Mucosa of descending colon (tissue), 3 donors: Measurements from ENCODE around the gene HDAC8. TPM values are rescaled to one million over a fixed set of nuclear protein-coding genes. Genes with fewer than 3 reads are reported as not detected.
"Not testable (repeated sequence)": the region's sequence is repeated elsewhere in the genome, so short reads cannot be mapped to it uniquely, and the experiment has no call there.

Experiments
- ATAC-seq: fragments of 200-7000 bp; cut with Tn5 transposase; one replicate; pipeline ENCODE4 v1.9.1; 2020; ENCODE audit warnings: mild to moderate bottlenecking, moderate library complexity
- DNase-seq, 3 donors: peaks; one replicate each; pipeline ENCODE4 v3.0.0-alpha.2; 2020
- H3K36me3 ChIP-seq: fragments of 200-600 bp; one replicate; pipeline ENCODE4 v1.8.0; 2021; ENCODE audit warnings: low read depth, mild to moderate bottlenecking
- H3K4me1 ChIP-seq: fragments of 200-600 bp; one replicate; pipeline ENCODE4 v1.8.0; 2021; ENCODE audit warnings: low read depth, mild to moderate bottlenecking
- H3K4me3 ChIP-seq: fragments of 200-600 bp; one replicate; pipeline ENCODE4 v1.8.0; 2021; ENCODE audit warnings: mild to moderate bottlenecking
- H3K9me3 ChIP-seq: fragments of 200-600 bp; one replicate; pipeline ENCODE4 v1.8.0; 2021; ENCODE audit warnings: mild to moderate bottlenecking
- intact Hi-C, 2 donors: fragments of 100-400 bp; cut with DNase I in 1 of 2; cut with micrococcal nuclease in 1 of 2; formaldehyde crosslinking; loops; one replicate each; pipeline versions ENCODE4 v1.11.0 to v1.11.1; 2022; cut with DNase I, micrococcal nuclease
- total RNA-seq, 3 donors: library from RNA; stranded (reverse); fragmentation: NEBNext Ultra II Directional in 2 of 3; extraction: Animal tissue kit (Norgen Biotek cat#: 25700) in 2 of 3; gene quantifications; one replicate each; pipeline versions ENCODE4 v1.2.1 to v1.2.4, GENCODE V29; 2021 to 2023
- TF ChIP-seq, protein P1 (sequence below): fragments of 200-600 bp; IDR thresholded peaks from one replicate; pipeline ENCODE4 v1.8.0; 2022; ENCODE audit warnings: antibody characterized with exemption, mild to moderate bottlenecking
- donor health status: DM: no; HTN: no; CAD: no; lungs with moderate emphysema.
- donor health status: DM: no; HTN: no; CAD: no.
- donor health status: DM: no; HTN: yes; CAD: no.

HDAC8 gene
- total RNA-seq, 3 donors from 2014 or later: 24.4 to 29.4 (median 28.5) TPM

DNA sequence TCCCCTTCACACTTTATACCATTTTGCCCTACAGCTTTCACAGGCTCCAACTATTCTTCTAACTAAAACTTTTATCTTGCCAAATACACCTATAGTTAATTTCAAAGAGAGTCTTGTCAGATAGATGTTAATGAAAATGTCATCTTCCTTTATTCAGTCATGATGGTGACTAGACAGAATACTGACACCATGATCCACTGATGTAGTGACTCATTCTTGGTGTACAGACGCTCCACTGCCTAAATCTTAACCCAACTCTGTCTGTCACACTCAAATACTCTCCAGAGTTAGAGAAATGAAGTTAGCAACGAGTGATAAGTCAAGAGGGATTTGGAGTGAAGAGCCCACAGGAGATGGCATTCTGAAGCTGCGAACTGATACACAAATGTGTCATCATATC, 32.1 kb upstream of the HDAC8 start:
- TF ChIP-seq, protein P1, sequence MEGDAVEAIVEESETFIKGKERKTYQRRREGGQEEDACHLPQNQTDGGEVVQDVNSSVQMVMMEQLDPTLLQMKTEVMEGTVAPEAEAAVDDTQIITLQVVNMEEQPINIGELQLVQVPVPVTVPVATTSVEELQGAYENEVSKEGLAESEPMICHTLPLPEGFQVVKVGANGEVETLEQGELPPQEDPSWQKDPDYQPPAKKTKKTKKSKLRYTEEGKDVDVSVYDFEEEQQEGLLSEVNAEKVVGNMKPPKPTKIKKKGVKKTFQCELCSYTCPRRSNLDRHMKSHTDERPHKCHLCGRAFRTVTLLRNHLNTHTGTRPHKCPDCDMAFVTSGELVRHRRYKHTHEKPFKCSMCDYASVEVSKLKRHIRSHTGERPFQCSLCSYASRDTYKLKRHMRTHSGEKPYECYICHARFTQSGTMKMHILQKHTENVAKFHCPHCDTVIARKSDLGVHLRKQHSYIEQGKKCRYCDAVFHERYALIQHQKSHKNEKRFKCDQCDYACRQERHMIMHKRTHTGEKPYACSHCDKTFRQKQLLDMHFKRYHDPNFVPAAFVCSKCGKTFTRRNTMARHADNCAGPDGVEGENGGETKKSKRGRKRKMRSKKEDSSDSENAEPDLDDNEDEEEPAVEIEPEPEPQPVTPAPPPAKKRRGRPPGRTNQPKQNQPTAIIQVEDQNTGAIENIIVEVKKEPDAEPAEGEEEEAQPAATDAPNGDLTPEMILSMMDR: no peak
- Histone ChIP-seq H3K9me3 (no peaks in the 10 kb centered on the region), H3K4me1 (no peaks in the 10 kb centered on the region), H3K36me3 (no peaks in the 10 kb centered on the region), H3K4me3 (no peak overlapping the region)
- intact Hi-C loops: no loop called here
- ATAC-seq (no peak), DNase-seq (no peak)

- no peaks in the 10 kb centered on the region for H3K4me1 ChIP-seq
- no peak overlapping the region for H3K4me3 ChIP-seq
- H3K36me3 ChIP-seq: no peaks in the 10 kb centered on the region
- DNase-seq (no peak), ATAC-seq (no peak)
- TF ChIP-seq, protein P1: no peak
- H3K9me3 ChIP-seq: no peaks in the 10 kb centered on the region
- intact Hi-C loops: no loop called here
These were observed 31.5 kb upstream of the HDAC8 start for GRCh38 chrX:72604112-72604511.

DNA sequence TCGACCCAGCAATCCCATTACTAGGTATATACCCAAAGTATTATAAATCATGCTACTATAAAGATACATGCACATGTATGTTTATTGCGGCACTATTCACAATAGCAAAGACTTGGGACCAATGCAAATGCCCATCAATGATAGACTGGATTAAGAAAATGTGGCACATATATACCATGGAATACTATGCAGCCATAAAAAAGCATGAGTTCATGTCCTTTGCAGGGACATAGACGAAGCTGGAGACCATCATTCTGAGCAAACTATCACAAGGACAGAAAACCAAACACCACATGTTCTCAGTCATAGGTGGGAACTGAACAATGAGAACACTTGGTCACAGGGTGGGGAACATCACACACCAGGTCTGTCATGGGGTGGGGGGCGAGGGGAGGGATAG, 18.4 kb upstream of the HDAC8 start:
- DNase-seq, ATAC-seq, H3K36me3 ChIP-seq, H3K4me3 ChIP-seq, H3K4me1 ChIP-seq, intact Hi-C loops, H3K9me3 ChIP-seq: not testable (repeated sequence)

DNA sequence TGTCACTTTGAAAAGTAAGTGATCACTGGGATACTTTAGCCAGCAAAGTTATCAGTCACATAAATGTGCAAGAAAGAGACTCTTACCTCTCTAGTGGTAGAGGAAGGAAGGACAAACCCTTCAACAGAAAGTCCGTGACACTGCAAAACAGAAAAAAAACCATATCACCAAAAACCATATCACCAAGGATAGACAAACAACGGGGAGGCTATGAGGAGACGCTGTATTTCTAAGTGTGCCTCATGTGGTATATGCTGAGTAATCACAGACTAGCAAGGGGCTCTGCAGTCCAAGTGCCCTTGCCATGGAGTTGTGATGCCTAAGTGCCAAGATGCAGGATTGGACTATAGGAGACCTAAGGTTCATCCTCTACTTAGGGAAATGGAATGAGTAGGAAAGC, 11.5 kb upstream of the HDAC8 start:
- no peaks in the 10 kb centered on the region for H3K36me3 ChIP-seq
- no peaks in the 10 kb centered on the region for H3K9me3 ChIP-seq
- no peak for ATAC-seq
- no peak for DNase-seq
- TF ChIP-seq, protein P1: no peak
- no peak overlapping the region for H3K4me3 ChIP-seq
- intact Hi-C loops: no loop called here
- H3K4me1 ChIP-seq: no peaks in the 10 kb centered on the region

GRCh38 chrX:72576141-72576894, 3.7 kb upstream of the HDAC8 start:
- no peaks in the 10 kb centered on the region for H3K9me3 ChIP-seq
- no peak overlapping the region for H3K4me3 ChIP-seq
- no peaks in the 10 kb centered on the region for H3K36me3 ChIP-seq
- intact Hi-C loops: no loop called here
- DNase-seq (no peak), ATAC-seq (no peak)
- TF ChIP-seq, protein P1: no peak
- H3K4me1 ChIP-seq: no peaks in the 10 kb centered on the region

- no peak for DNase-seq
- intact Hi-C loops: no loop called here
These were observed 492 bp upstream of the HDAC8 start for GRCh38 chrX:72573158-72573511.

More at GRCh38 chrX:72573158-72573511, 492 bp upstream of the HDAC8 start:
- TF ChIP-seq, protein P1: no peak
- no peak for ATAC-seq
- Histone ChIP-seq H3K4me1 (no peaks in the 10 kb centered on the region), H3K36me3 (no peaks in the 10 kb centered on the region), H3K4me3 (no peak overlapping the region), H3K9me3 (no peaks in the 10 kb centered on the region)
